ENCODE data around the gene ACACA. TPM values are rescaled to one million over a fixed set of nuclear protein-coding genes. Genes with fewer than 3 reads are reported as not detected.

ACACA gene
- total and polyA plus RNA-seq, 8 donors = 9.1 to 31.6 (median 13.1) TPM

GRCh38 chr17:37259030-37259735 is 147.5 kb downstream of the ACACA start:
- no peak for ATAC-seq
- no peak for TF ChIP-seq CTCF (IDR thresholded peaks at IDR 0.05)
- 95% methylated on average over 3 of the region's 3 CpGs for WGBS, 2 donors
- Histone ChIP-seq H3K9me3 (no peaks in the 10 kb centered on the region), H3K36me3 (no peaks in the 10 kb centered on the region), H3K4me3 (no peak overlapping the region), H3K27ac (no peak overlapping the region), H3K27me3 (no peaks in the 10 kb centered on the region), H3K4me1 (no peaks in the 10 kb centered on the region)
- no peak for FAIRE-seq
- DNase-seq = no peak
- intact Hi-C loops (cut with DNase I) = no loop called here

GRCh38 chr17:37256627-37257026 is 150.0 kb downstream of the ACACA start:
- FAIRE-seq (no peak), DNase-seq (no peak), ATAC-seq (no peak)
- Histone ChIP-seq H3K4me3 (no peak overlapping the region), H3K27me3 (no peaks in the 10 kb centered on the region), H3K9me3 (no peaks in the 10 kb centered on the region), H3K36me3 (peaks cover 0 to under 1% (median 0%) of the 10 kb centered on the region in 3 donors), H3K4me1 (no peaks in the 10 kb centered on the region), H3K27ac (no peak overlapping the region)
- no peak for TF ChIP-seq CTCF (IDR thresholded peaks at IDR 0.05)
- 90 to 93% methylated on average over 1 of the region's 1 CpG for WGBS, 2 donors
- intact Hi-C loops (cut with DNase I) = no loop called here

- FAIRE-seq (no peak), DNase-seq (no peak), ATAC-seq (no peak)
- Histone ChIP-seq H3K9me3 (no peaks in the 10 kb centered on the region), H3K4me3 (no peak overlapping the region), H3K27me3 (no peaks in the 10 kb centered on the region), H3K4me1 (no peaks in the 10 kb centered on the region), H3K27ac (no peak overlapping the region), H3K36me3 (peaks cover 0 to 7% (median 0%) of the 10 kb centered on the region in 3 donors)
- TF ChIP-seq CTCF (IDR thresholded peaks at IDR 0.05) = no peak
- WGBS, 2 donors = 79 to 81% methylated on average over 5 of the region's 5 CpGs
- intact Hi-C loops (cut with DNase I) = no loop called here
These were observed 151.2 kb downstream of the ACACA start for GRCh38 chr17:37255432-37255831.

- Histone ChIP-seq H3K4me3 (no peak overlapping the region), H3K27ac (no peak overlapping the region), H3K36me3 (peaks cover 0 to 29% (median 0%) of the 10 kb centered on the region in 3 donors), H3K4me1 (no peaks in the 10 kb centered on the region), H3K27me3 (no peaks in the 10 kb centered on the region), H3K9me3 (no peaks in the 10 kb centered on the region)
- FAIRE-seq (no peak), ATAC-seq (no peak), DNase-seq (no peak)
- intact Hi-C loops (cut with DNase I) = no loop called here
- 96% methylated on average over 4 of the region's 4 CpGs for whole genome bisulfite sequencing, 2 donors
- TF ChIP-seq CTCF (IDR thresholded peaks at IDR 0.05) = no peak
These were observed 158.8 kb downstream of the ACACA start for GRCh38 chr17:37247825-37248224.

- Histone ChIP-seq H3K36me3 (peaks cover 0 to 27% (median 0%) of the 10 kb centered on the region in 3 donors), H3K9me3 (no peaks in the 10 kb centered on the region), H3K4me3 (no peak overlapping the region), H3K27me3 (no peaks in the 10 kb centered on the region), H3K27ac (no peak overlapping the region), H3K4me1 (no peaks in the 10 kb centered on the region)
- TF ChIP-seq CTCF (IDR thresholded peaks at IDR 0.05) = no peak
- DNase-seq (no peak), ATAC-seq (no peak), FAIRE-seq (no peak)
- intact Hi-C loops (cut with DNase I) = no loop called here
- WGBS, 2 donors = 95 to 96% methylated on average over 2 of the region's 2 CpGs
These were observed 160.6 kb downstream of the ACACA start for GRCh38 chr17:37246085-37246484.
